ENCODE results near the gene PPARG. TPM values are rescaled to one million over a fixed set of nuclear protein-coding genes. Genes with fewer than 3 reads are reported as not detected.
"Not testable (repeated sequence)": the region's sequence is repeated elsewhere in the genome, so short reads cannot be mapped to it uniquely, and the experiment has no call there.

The PPARG gene
- total RNA-seq, 1 donor from 2014 or later: 10.1 TPM

DNA sequence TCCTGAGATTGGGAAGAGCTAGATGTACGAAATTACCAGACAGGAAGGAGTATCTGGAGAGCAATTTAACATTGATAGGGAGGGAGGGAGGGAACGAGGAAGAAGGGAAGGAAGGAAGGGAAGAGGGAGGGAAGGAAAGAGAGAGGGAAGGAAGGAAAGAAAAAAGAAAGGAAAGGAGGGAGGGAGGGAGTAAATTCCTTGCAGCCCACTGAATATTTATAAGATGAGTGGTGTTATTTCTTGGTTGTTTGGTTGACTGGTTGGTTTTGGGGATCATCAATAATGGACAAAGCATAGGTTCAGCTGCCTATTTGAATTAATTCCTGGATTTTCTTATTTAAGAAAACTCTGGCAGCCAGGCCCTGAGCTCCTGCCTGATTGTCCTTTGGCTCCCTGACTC lies 179.9 kb downstream of the PPARG start:
- no peak overlapping the region for H3K4me3 Mint-ChIP-seq
- no peaks in the 10 kb centered on the region for H3K9me3 Mint-ChIP-seq
- TF ChIP-seq, protein P1, sequence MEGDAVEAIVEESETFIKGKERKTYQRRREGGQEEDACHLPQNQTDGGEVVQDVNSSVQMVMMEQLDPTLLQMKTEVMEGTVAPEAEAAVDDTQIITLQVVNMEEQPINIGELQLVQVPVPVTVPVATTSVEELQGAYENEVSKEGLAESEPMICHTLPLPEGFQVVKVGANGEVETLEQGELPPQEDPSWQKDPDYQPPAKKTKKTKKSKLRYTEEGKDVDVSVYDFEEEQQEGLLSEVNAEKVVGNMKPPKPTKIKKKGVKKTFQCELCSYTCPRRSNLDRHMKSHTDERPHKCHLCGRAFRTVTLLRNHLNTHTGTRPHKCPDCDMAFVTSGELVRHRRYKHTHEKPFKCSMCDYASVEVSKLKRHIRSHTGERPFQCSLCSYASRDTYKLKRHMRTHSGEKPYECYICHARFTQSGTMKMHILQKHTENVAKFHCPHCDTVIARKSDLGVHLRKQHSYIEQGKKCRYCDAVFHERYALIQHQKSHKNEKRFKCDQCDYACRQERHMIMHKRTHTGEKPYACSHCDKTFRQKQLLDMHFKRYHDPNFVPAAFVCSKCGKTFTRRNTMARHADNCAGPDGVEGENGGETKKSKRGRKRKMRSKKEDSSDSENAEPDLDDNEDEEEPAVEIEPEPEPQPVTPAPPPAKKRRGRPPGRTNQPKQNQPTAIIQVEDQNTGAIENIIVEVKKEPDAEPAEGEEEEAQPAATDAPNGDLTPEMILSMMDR (IDR thresholded peaks at IDR 0.05; ENCODE audit: unreplicated experiment): no peak
- DNase-seq (ENCODE audit: low spot score in 2 of 2, unreplicated experiment in 2 of 2): no peak
- H3K4me1 Mint-ChIP-seq: peaks cover 19% of the 10 kb centered on the region
- no peaks in the 10 kb centered on the region for H3K27me3 Mint-ChIP-seq (ENCODE audit: low read depth)
- H3K36me3 Mint-ChIP-seq: no peaks in the 10 kb centered on the region
- H3K27ac Mint-ChIP-seq: no peak overlapping the region

DNA sequence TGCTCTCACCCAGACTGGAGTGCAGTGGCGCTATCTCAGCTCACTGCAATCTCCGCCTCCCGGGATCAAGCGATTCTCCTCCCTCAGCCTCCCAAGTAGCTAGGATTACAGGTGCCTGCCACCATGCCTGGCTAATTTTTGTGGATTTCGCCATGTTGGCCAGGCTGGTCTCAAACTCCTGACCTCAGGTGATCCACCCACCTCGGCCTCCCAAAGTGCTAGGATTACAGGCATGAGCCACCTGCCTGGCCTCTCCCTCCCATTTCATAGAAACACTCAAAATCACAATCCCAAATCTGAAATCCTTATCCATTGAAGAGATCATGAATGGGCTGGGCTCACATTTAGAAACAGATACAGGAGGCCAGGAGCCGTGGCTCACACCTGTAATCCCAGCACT lies 180.4 kb downstream of the PPARG start:
- not testable (repeated sequence) for H3K27ac Mint-ChIP-seq; H3K9me3 Mint-ChIP-seq; DNase-seq (ENCODE audit: low spot score in 2 of 2, unreplicated experiment in 2 of 2); H3K36me3 Mint-ChIP-seq; H3K4me3 Mint-ChIP-seq; H3K27me3 Mint-ChIP-seq (ENCODE audit: low read depth)
- H3K4me1 Mint-ChIP-seq: peaks cover 19% of the 10 kb centered on the region

DNA sequence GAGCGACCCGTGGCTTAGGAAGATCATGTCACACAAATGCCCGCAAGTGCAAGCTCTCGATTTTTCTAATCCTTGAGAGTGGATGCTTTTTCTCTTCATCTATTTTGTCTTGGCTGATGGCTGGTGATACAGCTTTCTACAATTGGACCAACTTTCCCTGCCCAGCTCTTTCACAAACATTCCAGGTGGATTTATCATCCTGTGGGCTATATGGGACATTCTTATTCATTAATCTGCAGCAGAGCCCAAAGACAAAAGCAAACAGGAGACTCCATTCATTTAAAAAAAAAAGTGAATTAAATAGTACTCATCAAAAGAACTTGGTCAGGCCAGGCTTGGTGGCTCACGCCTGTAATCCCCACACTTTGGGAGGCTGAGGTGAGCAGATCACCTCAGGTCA lies 181.2 kb downstream of the PPARG start:
- Mint-ChIP-seq H3K27me3 (ENCODE audit: low read depth) (no peaks in the 10 kb centered on the region), H3K4me3 (no peak overlapping the region), H3K27ac (no peak overlapping the region)

DNA sequence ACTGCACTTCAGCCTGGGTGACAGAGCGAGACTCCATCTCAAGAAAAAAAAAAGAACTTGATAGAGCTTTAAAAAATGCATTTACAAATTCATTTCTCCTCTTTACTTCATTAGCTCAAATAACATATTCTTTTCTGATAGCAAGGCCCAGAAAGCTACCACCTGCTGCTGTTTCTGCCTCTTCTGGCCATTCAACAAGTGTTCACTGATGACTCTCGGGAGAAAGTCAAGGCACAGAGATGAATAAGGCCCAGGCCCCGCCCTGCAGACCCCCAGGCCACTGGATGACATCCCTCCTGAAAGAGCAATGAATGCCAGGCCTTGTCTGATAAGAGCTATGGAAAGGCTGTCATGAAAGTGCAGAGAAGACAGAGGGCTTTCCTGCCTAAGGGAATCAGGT lies 181.8 kb downstream of the PPARG start:
- H3K36me3 Mint-ChIP-seq: no peaks in the 10 kb centered on the region
- H3K27me3 Mint-ChIP-seq (ENCODE audit: low read depth): no peaks in the 10 kb centered on the region
- H3K27ac Mint-ChIP-seq: no peak overlapping the region

More for the DNA sequence above, 181.2 kb downstream of the PPARG start:
- Mint-ChIP-seq H3K9me3 (no peaks in the 10 kb centered on the region), H3K36me3 (no peaks in the 10 kb centered on the region), H3K4me1 (peaks cover 19% of the 10 kb centered on the region)
- TF ChIP-seq, protein P1 (IDR thresholded peaks at IDR 0.05; ENCODE audit: unreplicated experiment): no peak
- no peak for DNase-seq (ENCODE audit: low spot score in 2 of 2, unreplicated experiment in 2 of 2)

DNA sequence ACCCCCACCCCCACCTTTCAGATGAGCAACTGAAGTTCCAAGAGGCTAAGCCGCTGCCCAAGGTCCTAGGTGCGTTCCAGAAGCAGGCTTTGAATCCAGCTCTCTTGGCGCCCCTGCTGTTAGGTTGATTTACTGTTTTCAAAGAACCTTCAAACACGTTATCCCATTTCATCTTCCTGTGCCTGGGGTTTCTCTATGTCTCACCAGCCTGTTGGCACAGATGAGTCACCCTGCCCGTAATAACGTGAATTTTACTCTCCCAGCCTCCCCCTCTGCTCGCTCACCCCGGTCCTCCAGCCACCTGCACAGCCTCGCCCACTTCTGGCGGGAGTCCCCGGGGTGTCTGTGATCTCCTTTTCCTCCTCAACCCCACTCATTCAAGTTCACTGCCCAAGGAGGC lies 182.4 kb downstream of the PPARG start:
- Mint-ChIP-seq H3K27ac (no peak overlapping the region), H3K9me3 (no peaks in the 10 kb centered on the region), H3K4me1 (peaks cover 23% of the 10 kb centered on the region), H3K27me3 (ENCODE audit: low read depth) (no peaks in the 10 kb centered on the region), H3K4me3 (no peak overlapping the region), H3K36me3 (no peaks in the 10 kb centered on the region)
- TF ChIP-seq, protein P1 (IDR thresholded peaks at IDR 0.05; ENCODE audit: unreplicated experiment): no peak
- no peak for DNase-seq (ENCODE audit: low spot score in 2 of 2, unreplicated experiment in 2 of 2)

More for the DNA sequence above, 181.8 kb downstream of the PPARG start:
- peaks cover 19% of the 10 kb centered on the region for H3K4me1 Mint-ChIP-seq
- DNase-seq (ENCODE audit: low spot score in 2 of 2, unreplicated experiment in 2 of 2): no peak
- TF ChIP-seq, protein P1 (IDR thresholded peaks at IDR 0.05; ENCODE audit: unreplicated experiment): no peak
- no peaks in the 10 kb centered on the region for H3K9me3 Mint-ChIP-seq
- no peak overlapping the region for H3K4me3 Mint-ChIP-seq

DNA sequence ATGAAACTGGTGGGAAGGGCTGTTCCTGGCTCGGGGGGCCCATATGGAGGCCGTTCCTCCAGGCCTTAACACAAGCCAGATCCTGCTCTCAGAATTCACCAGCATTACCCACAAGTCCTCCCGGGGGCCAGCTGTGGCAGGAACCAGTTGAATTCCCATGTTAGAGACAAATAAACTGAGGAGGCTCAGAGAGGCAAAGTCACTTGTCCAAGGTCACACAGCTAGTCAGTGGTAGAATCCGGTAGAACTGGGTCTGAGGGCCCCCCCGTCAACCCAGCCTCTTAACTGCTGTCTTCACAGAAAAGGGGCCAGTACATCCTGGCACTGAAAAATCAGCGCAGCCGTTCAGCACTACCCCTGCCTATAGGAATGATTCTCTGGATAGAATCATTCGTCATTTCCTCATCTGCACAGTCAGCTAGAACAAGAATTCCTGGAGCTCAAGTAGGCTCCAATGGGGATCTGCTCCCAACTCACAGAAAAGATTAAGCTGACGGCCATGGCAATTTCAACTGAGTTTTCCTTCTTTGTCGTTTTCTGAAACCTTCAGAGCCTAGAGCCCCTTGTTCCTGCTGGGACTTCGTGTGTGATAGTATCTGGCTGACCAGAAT lies 183.2 kb downstream of the PPARG start:
- Mint-ChIP-seq H3K9me3 (no peaks in the 10 kb centered on the region), H3K36me3 (no peaks in the 10 kb centered on the region), H3K27ac (no peak overlapping the region), H3K27me3 (ENCODE audit: low read depth) (no peaks in the 10 kb centered on the region), H3K4me1 (peaks cover 32% of the 10 kb centered on the region), H3K4me3 (no peak overlapping the region)
- DNase-seq (ENCODE audit: low spot score in 2 of 2, unreplicated experiment in 2 of 2): no peak
- TF ChIP-seq, protein P1 (IDR thresholded peaks at IDR 0.05; ENCODE audit: unreplicated experiment): no peak

Data from mesothelial cell of epicardium (in vitro differentiated cells).